Endothelial cell of umbilical vein (primary cell): Measurements from ENCODE around the gene RIC1. TPM values are rescaled to one million over a fixed set of nuclear protein-coding genes. Genes with fewer than 3 reads are reported as not detected.

Source experiments
- BruUV-seq: library from RNA; stranded (reverse); fragments of 400-500 nt; replicated peaks from 2 replicates; lab custom pipeline; 2021; lab: Mats Ljungman, UMichigan
- CTCF ChIA-PET: fragments of 300-600, 350-600 bp; sonication (Branson Sonifier 250); formaldehyde crosslinking; loops from one replicate; lab custom pipeline; 2021; ENCODE audit warnings: antibody characterized with exemption, inconsistent platforms; lab: Charles Lee
- POLR2A ChIA-PET: fragments of 300-600, 350-600 bp; sonication (Branson Sonifier 250); formaldehyde crosslinking; loops from one replicate; lab custom pipeline; 2021; ENCODE audit warnings: antibody characterized with exemption, inconsistent platforms; lab: Charles Lee
- DNase-seq: peaks from one replicate; pipeline ENCODE4 v3.0.0-alpha.2; 2011; ENCODE audit warnings: low read depth, low spot score
- FAIRE-seq: peaks from 2 replicates; lab custom pipeline; 2011; peaks lifted over from hg19 to GRCh38; lab: Jason Lieb, UNC
- H2AFZ ChIP-seq: 2 replicates; pipeline ENCODE4 v1.6.0; 2012; ENCODE audit warnings: low read depth, low read length, control low read depth, inconsistent platforms
- H3K27ac ChIP-seq: 2 replicates; pipeline ENCODE4 v1.5.1; 2011; ENCODE audit warnings: low read depth, mild to moderate bottlenecking, control low read depth, low read length, moderate library complexity; ENCODE audit not compliant: insufficient read depth
- H3K27me3 ChIP-seq, 2 experiments: 2 replicates each; pipeline versions ENCODE4 v1.6.0 to v1.6.1; 2011; ENCODE audit warnings: low read length in 2 of 2, mixed read lengths in 1 of 2; ENCODE audit not compliant: control insufficient read depth in 2 of 2, insufficient read depth in 2 of 2
- H3K36me3 ChIP-seq, 2 experiments: 2 replicates in 1 of 2; 3 replicates in 1 of 2; pipeline ENCODE4 v1.5.1; 2011; ENCODE audit warnings: low read length in 2 of 2, mild to moderate bottlenecking in 1 of 2, moderate library complexity in 1 of 2; ENCODE audit not compliant: control insufficient read depth in 2 of 2, insufficient read depth in 2 of 2; ENCODE audit errors: extremely low read depth in 1 of 2
- H3K4me1 ChIP-seq: 3 replicates; pipeline ENCODE4 v1.5.1; 2011; ENCODE audit warnings: mild to moderate bottlenecking, low read length; ENCODE audit not compliant: control insufficient read depth, insufficient read depth; ENCODE audit errors: extremely low read depth
- H3K4me2 ChIP-seq: 2 replicates; pipeline ENCODE4 v1.6.1; 2011; ENCODE audit warnings: low read length, control low read depth, mixed read lengths; ENCODE audit not compliant: insufficient read depth
- H3K4me3 ChIP-seq, 3 experiments: fragments of 200-600 bp in 1 of 3; sonication (generic), shearing (Covaris generic) in 1 of 3; replicated peaks in 1 of 3; 2 replicates each; pipeline ENCODE4 v1.5.1; 2011 to 2016; ENCODE audit warnings: control low read depth in 3 of 3, low read length in 3 of 3, mild to moderate bottlenecking in 2 of 3, inconsistent platforms in 1 of 3, low read depth in 1 of 3, moderate library complexity in 1 of 3; ENCODE audit not compliant: insufficient read depth in 1 of 3
- H3K79me2 ChIP-seq: 2 replicates; pipeline ENCODE4 v1.6.0; 2012; ENCODE audit warnings: low read length, inconsistent platforms; ENCODE audit not compliant: control insufficient read depth, insufficient read depth
- H3K9ac ChIP-seq: replicated peaks from 2 replicates; pipeline ENCODE3; 2011; ENCODE audit warnings: low read length, control low read depth; ENCODE audit not compliant: insufficient read depth; ENCODE audit errors: extremely low read depth
- H3K9me1 ChIP-seq: replicated peaks from 3 replicates; pipeline ENCODE4 v1.6.0; 2011; ENCODE audit warnings: mild to moderate bottlenecking, low read length; ENCODE audit not compliant: control insufficient read depth, insufficient read depth; ENCODE audit errors: extremely low read depth
- H3K9me3 ChIP-seq: replicated peaks from 2 replicates; pipeline ENCODE4 v1.5.1; 2012; ENCODE audit warnings: low read length, inconsistent platforms; ENCODE audit not compliant: control insufficient read depth, insufficient read depth
- H4K20me1 ChIP-seq: replicated peaks from 2 replicates; pipeline ENCODE3; 2011; ENCODE audit warnings: mild to moderate bottlenecking, low read length; ENCODE audit not compliant: control insufficient read depth, insufficient read depth; ENCODE audit errors: extremely low read depth
- CTCF ChIP-seq, 2 donors: IDR thresholded peaks; 1 replicate in 1 of 2; 2 replicates in 1 of 2; pipeline ENCODE4 v1.5.1; 2011; ENCODE audit warnings: low read length in 2 of 2, mild to moderate bottlenecking in 2 of 2, moderate library complexity in 2 of 2, control low read depth in 1 of 2, inconsistent platforms in 1 of 2, low read depth in 1 of 2; ENCODE audit not compliant: insufficient read depth in 1 of 2; ENCODE audit errors: extremely low read depth in 1 of 2
- EZH2 ChIP-seq: IDR thresholded peaks from 2 replicates; pipeline ENCODE4 v1.6.1; 2012; ENCODE audit warnings: borderline replicate concordance, low read depth, mild to moderate bottlenecking, moderate library complexity, low read length, inconsistent platforms; ENCODE audit not compliant: severe bottlenecking
- FOS ChIP-seq: IDR thresholded peaks from 2 replicates; pipeline ENCODE4 v1.6.1; 2011; ENCODE audit warnings: mild to moderate bottlenecking, low read length, moderate library complexity, borderline replicate concordance; ENCODE audit not compliant: insufficient read depth
- GATA2 ChIP-seq: IDR thresholded peaks from 2 replicates; pipeline ENCODE4 v1.7.0; 2011; ENCODE audit warnings: low read depth, mild to moderate bottlenecking, moderate library complexity, mixed read lengths, low read length; ENCODE audit not compliant: insufficient read length, insufficient read depth
- JUN ChIP-seq: IDR thresholded peaks from 2 replicates; pipeline ENCODE4 v1.6.1; 2011; ENCODE audit warnings: borderline replicate concordance, low read depth; ENCODE audit not compliant: insufficient read length, insufficient read depth
- MAX ChIP-seq: IDR thresholded peaks from 2 replicates; pipeline ENCODE4 v1.6.1; 2011; ENCODE audit not compliant: insufficient read depth, insufficient read length
- MYC ChIP-seq: IDR thresholded peaks from one replicate; pipeline ENCODE4 v1.6.1; 2011; ENCODE audit warnings: mild to moderate bottlenecking, low read depth, low read length
- POLR2A ChIP-seq: IDR thresholded peaks from 2 replicates; pipeline ENCODE4 v1.6.1; 2012; ENCODE audit warnings: low read depth, mild to moderate bottlenecking, control low read depth, low read length
- POLR2AphosphoS5 ChIP-seq: IDR thresholded peaks from 2 replicates; pipeline ENCODE4 v1.6.1; 2012; ENCODE audit warnings: low read depth, mild to moderate bottlenecking, control low read depth, low read length, moderate library complexity; ENCODE audit not compliant: insufficient read depth
- dilution Hi-C: fragments of 300-500 bp; cut with MboI; formaldehyde crosslinking; loops from one replicate; pipeline ENCODE4 v1.15.0; 2019; ENCODE audit warnings: low sequenced_read_pairs; ENCODE audit not compliant: extremely low pct_ligation_motif_present
- intact Hi-C: fragments of 100-400 bp; cut with micrococcal nuclease; formaldehyde crosslinking; loops from one replicate; pipeline ENCODE4 v1.10.0; 2022
- polyA plus RNA-seq, 4 experiments: library from polyadenylated mRNA; depleted of rRNA in 3 of 4; stranded (reverse) in 3 of 4; unstranded in 1 of 4; fragments of >200 nt; gene quantifications; 2 replicates each; pipeline versions ENCODE4 v1.2.1 to v1.2.3, GENCODE V29; 2011 to 2012; ENCODE audit warnings: missing spikeins in 1 of 4
- total RNA-seq: library from RNA; stranded (reverse); gene quantifications from 2 replicates; pipeline ENCODE4 v1.2.3, GENCODE V29; 2021

Gene RIC1
- total and polyA plus RNA-seq, 2 donors (not counting 3 experiments of a cell fraction or from before 2014, with no cell fraction given), result 14.0 to 23.5 TPM

GRCh38 chr9:5698810-5699556, 70.1 kb downstream of the RIC1 start:
- DNase-seq, result no peak
- POLR2A ChIA-PET, result no interaction called here
- Histone ChIP-seq H3K4me3 (no peak overlapping the region), H3K9me1 (no peaks in the 10 kb centered on the region), H3K27me3 (no peaks in the 10 kb centered on the region), H3K4me1 (no peaks in the 10 kb centered on the region), H3K27ac (no peak overlapping the region), H4K20me1 (no peaks in the 10 kb centered on the region), H3K36me3 (no peaks in the 10 kb centered on the region), H2AFZ (no peak overlapping the region), H3K9me3 (no peaks in the 10 kb centered on the region), H3K79me2 (no peaks in the 10 kb centered on the region), H3K4me2 (no peak overlapping the region), H3K9ac (no peak overlapping the region)
- dilution Hi-C loops (no loop called here), intact Hi-C loops (loop anchor here (5.0 kb wide), 1 partner anchor 67 kb away; no protein-coding TSS in a partner anchor)
- CTCF ChIA-PET, result interaction anchor here (0.6 kb wide), 1 partner anchor 231 kb away, joined by 3 read pairs; no protein-coding TSS in a partner anchor
- TF ChIP-seq JUN (no peak), EZH2 (no peak), MAX (no peak), MYC (no peak), GATA2 (no peak), POLR2AphosphoS5 (no peak), FOS (no peak), CTCF (IDR thresholded peaks at IDR 0.05; ENCODE audit: extremely low read depth in 1 of 2, insufficient read depth in 1 of 2, low read depth in 1 of 2, low read length in 2 of 2) (no peak), POLR2A (no peak)
- no TSS peak for BruUV-seq
- FAIRE-seq, result no peak
